ENCODE results near the gene CYGB. TPM values are rescaled to one million over a fixed set of nuclear protein-coding genes. Genes with fewer than 3 reads are reported as not detected.

CYGB gene
- total RNA-seq, 3 donors from 2014 or later = 5.9 to 37.4 (median 27.2) TPM

- intact Hi-C loops (cut with DNase I; ENCODE audit: low total_unique reads) = loop anchor here (10.0 kb wide), 1 partner anchor 163 kb away; no protein-coding TSS in a partner anchor
- DNase-seq (ENCODE audit: low spot score in 2 of 2) = no peak
- H3K27ac ChIP-seq = peak overlapping the region; percentile 94 to 99
- no peaks in the 10 kb centered on the region for H3K9me3 ChIP-seq
- peaks cover 20 to 25% of the 10 kb centered on the region in 2 donors for H3K4me1 ChIP-seq
- no peaks in the 10 kb centered on the region for H3K27me3 ChIP-seq
- TF ChIP-seq POLR2A (IDR thresholded peaks at IDR 0.05) (no peak), POLR2AphosphoS5 (IDR thresholded peaks at IDR 0.05) (no peak), CTCF (IDR thresholded peaks at IDR 0.05) (no peak)
- no peaks in the 10 kb centered on the region for H3K36me3 ChIP-seq
- no peak overlapping the region for H3K4me3 ChIP-seq
Measured at GRCh38 chr17:76531486-76532038, 5.9 kb downstream of the CYGB start.

- Histone ChIP-seq H3K27ac (peak overlapping the region; percentile 94 to 99), H3K27me3 (no peaks in the 10 kb centered on the region), H3K4me3 (no peak overlapping the region), H3K4me1 (peaks cover 20 to 25% of the 10 kb centered on the region in 2 donors), H3K9me3 (no peaks in the 10 kb centered on the region), H3K36me3 (no peaks in the 10 kb centered on the region)
- TF ChIP-seq POLR2AphosphoS5 (IDR thresholded peaks at IDR 0.05) = no peak
- TF ChIP-seq CTCF (IDR thresholded peaks at IDR 0.05) = no peak
- TF ChIP-seq POLR2A (IDR thresholded peaks at IDR 0.05) = no peak
- DNase-seq (ENCODE audit: low spot score in 2 of 2) = no peak
- intact Hi-C loops (cut with DNase I; ENCODE audit: low total_unique reads) = loop anchor here (10.0 kb wide), 1 partner anchor 164 kb away; no protein-coding TSS in a partner anchor
Measured at GRCh38 chr17:76530811-76531485, 6.6 kb downstream of the CYGB start.

GRCh38 chr17:76530095-76530723 lies 7.3 kb downstream of the CYGB start:
- Histone ChIP-seq H3K9me3 (no peaks in the 10 kb centered on the region), H3K4me3 (peak overlapping the region in 2 of 3 donors; percentile 11 to 47), H3K27ac (peak overlapping the region; percentile 94 to 99), H3K36me3 (no peaks in the 10 kb centered on the region), H3K27me3 (no peaks in the 10 kb centered on the region), H3K4me1 (peaks cover 20 to 25% of the 10 kb centered on the region in 2 donors)
- peak in 1 of 2 donors; percentile 55 for DNase-seq (ENCODE audit: low spot score in 2 of 2)
- intact Hi-C loops (cut with DNase I; ENCODE audit: low total_unique reads) = loop anchor here (10.0 kb wide), 1 partner anchor 165 kb away; no protein-coding TSS in a partner anchor
- peak in 2 of 3 donors; percentile 46 to 54 for TF ChIP-seq POLR2AphosphoS5 (IDR thresholded peaks at IDR 0.05)
- TF ChIP-seq CTCF (IDR thresholded peaks at IDR 0.05) = no peak

- peak overlapping the region in 2 of 3 donors; percentile 11 to 53 for H3K4me3 ChIP-seq
- intact Hi-C loops (cut with DNase I; ENCODE audit: low total_unique reads) = loop anchor here (10.0 kb wide), 1 partner anchor 165 kb away; no protein-coding TSS in a partner anchor
Measured at GRCh38 chr17:76529224-76530094, 8.1 kb downstream of the CYGB start.

More at GRCh38 chr17:76529224-76530094, 8.1 kb downstream of the CYGB start:
- no peaks in the 10 kb centered on the region for H3K9me3 ChIP-seq
- peaks cover 20 to 25% of the 10 kb centered on the region in 2 donors for H3K4me1 ChIP-seq
- TF ChIP-seq CTCF (IDR thresholded peaks at IDR 0.05) (peak in 2 of 3 donors; percentile 9 to 18), POLR2AphosphoS5 (IDR thresholded peaks at IDR 0.05) (peak in 2 of 3 donors; percentile 40 to 73), POLR2A (IDR thresholded peaks at IDR 0.05) (no peak)
- DNase-seq (ENCODE audit: low spot score in 2 of 2) = peak; percentile 68 to 78
- H3K27me3 ChIP-seq = no peaks in the 10 kb centered on the region
- no peaks in the 10 kb centered on the region for H3K36me3 ChIP-seq
- peak overlapping the region; percentile 94 to 99 for H3K27ac ChIP-seq
